ENCODE data around the gene MSLN. TPM values are rescaled to one million over a fixed set of nuclear protein-coding genes. Genes with fewer than 3 reads are reported as not detected.

The MSLN gene
- total RNA-seq, 1 donor from 2014 or later = 0.50 TPM

DNA sequence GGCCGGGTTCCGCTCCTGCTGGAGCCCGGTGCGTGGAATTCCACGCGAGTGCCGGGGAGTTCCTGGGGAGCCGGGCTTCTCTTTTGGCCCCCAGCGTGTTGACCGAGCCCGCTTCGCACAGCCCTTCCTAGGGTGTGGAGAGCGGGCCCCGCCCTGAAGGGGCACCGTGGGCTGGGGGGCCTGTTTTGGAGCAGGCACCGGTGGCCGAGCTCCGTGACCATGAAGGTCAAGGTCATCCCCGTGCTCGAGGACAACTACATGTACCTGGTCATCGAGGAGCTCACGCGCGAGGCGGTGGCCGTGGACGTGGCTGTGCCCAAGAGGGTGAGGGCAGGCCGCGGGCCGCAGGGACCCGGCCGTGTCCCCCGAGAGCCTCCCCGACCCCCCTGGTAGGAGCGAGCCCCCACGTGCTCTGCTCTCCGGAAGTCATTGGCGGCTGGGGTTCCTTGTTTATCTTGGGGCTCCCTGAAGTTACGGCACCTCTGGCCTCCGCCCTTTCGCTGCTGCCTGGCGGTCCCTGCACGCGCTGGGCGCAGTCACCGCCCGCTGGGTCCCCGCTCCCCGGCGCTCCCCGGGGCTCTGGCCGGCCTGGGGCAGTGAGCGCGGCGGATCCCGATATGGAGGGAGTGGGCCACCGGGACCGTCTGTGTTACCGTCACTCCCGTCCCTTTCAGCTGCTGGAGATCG is 33.1 kb upstream of the MSLN start:
- Mint-ChIP-seq H3K4me3 (ENCODE audit: low read depth) (no peak overlapping the region), H3K27ac (no peak overlapping the region), H3K27me3 (peaks cover 15% of the 10 kb centered on the region), H3K36me3 (ENCODE audit: insufficient read depth) (no peaks in the 10 kb centered on the region), H3K9me3 (ENCODE audit: low read depth) (no peaks in the 10 kb centered on the region), H3K4me1 (ENCODE audit: low read depth) (no peaks in the 10 kb centered on the region)
- DNase-seq (ENCODE audit: low spot score, unreplicated experiment) = no peak
- no peak for TF ChIP-seq CTCF (IDR thresholded peaks at IDR 0.05; ENCODE audit: unreplicated experiment)

DNA sequence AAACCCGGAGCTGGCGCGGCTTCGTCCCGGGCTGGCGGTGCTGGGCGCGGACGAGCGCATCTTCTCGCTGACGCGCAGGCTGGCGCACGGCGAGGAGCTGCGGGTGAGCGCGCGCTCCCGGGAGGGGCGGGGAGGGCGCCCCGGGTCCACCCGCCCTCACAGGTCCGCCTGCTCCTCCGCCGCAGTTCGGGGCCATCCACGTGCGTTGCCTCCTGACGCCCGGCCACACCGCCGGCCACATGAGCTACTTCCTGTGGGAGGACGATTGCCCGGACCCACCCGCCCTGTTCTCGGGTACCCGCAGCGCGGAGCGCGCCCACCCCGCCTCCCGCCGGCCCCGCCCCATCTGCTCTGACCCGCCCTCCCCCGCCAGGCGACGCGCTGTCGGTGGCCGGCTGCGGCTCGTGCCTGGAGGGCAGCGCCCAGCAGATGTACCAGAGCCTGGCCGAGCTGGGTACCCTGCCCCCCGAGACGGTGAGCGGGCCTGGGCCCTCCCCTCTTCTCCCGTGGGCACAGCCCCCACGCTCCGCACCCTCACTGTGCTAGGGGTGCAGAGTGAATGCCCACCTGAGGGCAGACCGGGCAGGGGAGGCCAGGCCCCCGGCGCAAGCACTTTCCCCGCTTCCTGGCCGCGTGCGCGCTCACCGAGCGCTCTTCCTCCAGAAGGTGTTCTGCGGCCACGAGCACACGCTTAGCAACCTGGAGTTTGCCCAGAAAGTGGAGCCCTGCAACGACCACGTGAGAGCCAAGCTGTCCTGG is 32.2 kb upstream of the MSLN start:
- H3K27me3 Mint-ChIP-seq = peaks cover 15% of the 10 kb centered on the region
- no peaks in the 10 kb centered on the region for H3K4me1 Mint-ChIP-seq (ENCODE audit: low read depth)
- no peak overlapping the region for H3K27ac Mint-ChIP-seq
- no peak for TF ChIP-seq CTCF (IDR thresholded peaks at IDR 0.05; ENCODE audit: unreplicated experiment)
- no peak overlapping the region for H3K4me3 Mint-ChIP-seq (ENCODE audit: low read depth)
- no peaks in the 10 kb centered on the region for H3K36me3 Mint-ChIP-seq (ENCODE audit: insufficient read depth)
- H3K9me3 Mint-ChIP-seq (ENCODE audit: low read depth) = no peaks in the 10 kb centered on the region
- no peak for DNase-seq (ENCODE audit: low spot score, unreplicated experiment)

GRCh38 chr16:728890-729744 is 31.4 kb upstream of the MSLN start:
- Mint-ChIP-seq H3K4me1 (ENCODE audit: low read depth) (no peaks in the 10 kb centered on the region), H3K27ac (no peak overlapping the region), H3K4me3 (ENCODE audit: low read depth) (no peak overlapping the region), H3K9me3 (ENCODE audit: low read depth) (no peaks in the 10 kb centered on the region), H3K27me3 (peaks cover 15% of the 10 kb centered on the region), H3K36me3 (ENCODE audit: insufficient read depth) (no peaks in the 10 kb centered on the region)
- TF ChIP-seq CTCF (IDR thresholded peaks at IDR 0.05; ENCODE audit: unreplicated experiment) = no peak
- no peak for DNase-seq (ENCODE audit: low spot score, unreplicated experiment)

GRCh38 chr16:729768-730665 is 30.5 kb upstream of the MSLN start:
- no peak overlapping the region for H3K27ac Mint-ChIP-seq
- H3K9me3 Mint-ChIP-seq (ENCODE audit: low read depth) = no peaks in the 10 kb centered on the region
- DNase-seq (ENCODE audit: low spot score, unreplicated experiment) = no peak
- H3K4me3 Mint-ChIP-seq (ENCODE audit: low read depth) = no peak overlapping the region
- no peaks in the 10 kb centered on the region for H3K36me3 Mint-ChIP-seq (ENCODE audit: insufficient read depth)
- no peaks in the 10 kb centered on the region for H3K4me1 Mint-ChIP-seq (ENCODE audit: low read depth)
- peaks cover 15% of the 10 kb centered on the region for H3K27me3 Mint-ChIP-seq
- no peak for TF ChIP-seq CTCF (IDR thresholded peaks at IDR 0.05; ENCODE audit: unreplicated experiment)

All from progenitor cell of endocrine pancreas (in vitro differentiated cells).